H1 (cell line): ENCODE data around the gene KLF13. TPM values are rescaled to one million over a fixed set of nuclear protein-coding genes. Genes with fewer than 3 reads are reported as not detected.

ENCODE experiments used
- CTCF ChIA-PET: fragments of 300-600 bp; sonication (Branson Sonifier 250); formaldehyde crosslinking; loops from one replicate; lab custom pipeline; 2021; ENCODE audit not compliant: partially characterized antibody; lab: Charles Lee
- POLR2A ChIA-PET: fragments of 300-600 bp; sonication (Branson Sonifier 250); formaldehyde crosslinking; loops from one replicate; lab custom pipeline; 2021; ENCODE audit warnings: inconsistent platforms; ENCODE audit not compliant: partially characterized antibody; lab: Charles Lee
- DNase-seq, 2 experiments: peaks; one replicate each; pipeline versions ENCODE4 v3.0.0 to v3.0.0-alpha.2; 2010 to 2022; ENCODE audit warnings: low spot score in 2 of 2, low read depth in 1 of 2, mixed read lengths in 1 of 2
- FAIRE-seq: peaks from 2 replicates; lab custom pipeline; 2011; peaks lifted over from hg19 to GRCh38; lab: Jason Lieb, UNC
- H2AFZ ChIP-seq: 2 replicates; pipeline ENCODE4 v1.8.1; 2012; ENCODE audit warnings: low read length, inconsistent platforms
- H2AK5ac ChIP-seq: 2 replicates; pipeline ENCODE4 v1.6.1; 2013; ENCODE audit warnings: low read depth, low read length
- H2BK120ac ChIP-seq: replicated peaks from 2 replicates; pipeline ENCODE3; 2013; ENCODE audit warnings: low read depth, low read length, inconsistent platforms
- H2BK12ac ChIP-seq: 2 replicates; pipeline ENCODE4 v1.6.1; 2013; ENCODE audit warnings: low read depth, low read length
- H2BK15ac ChIP-seq: 2 replicates; pipeline ENCODE4 v1.6.1; 2013; ENCODE audit warnings: low read length
- H2BK20ac ChIP-seq: 2 replicates; pipeline ENCODE4 v1.6.1; 2013; ENCODE audit warnings: low read length
- H2BK5ac ChIP-seq: 2 replicates; pipeline ENCODE4 v1.6.1; 2013; ENCODE audit warnings: low read depth, low read length
- H3K14ac ChIP-seq: 2 replicates; pipeline ENCODE4 v1.6.1; 2013; ENCODE audit warnings: inconsistent platforms; ENCODE audit not compliant: insufficient read length
- H3K18ac ChIP-seq: 2 replicates; pipeline ENCODE4 v1.6.1; 2013; ENCODE audit warnings: low read length; ENCODE audit errors: extremely low read depth
- H3K23ac ChIP-seq: 2 replicates; pipeline ENCODE4 v1.6.1; 2013; ENCODE audit warnings: inconsistent platforms; ENCODE audit not compliant: insufficient read length
- H3K23me2 ChIP-seq: 2 replicates; pipeline ENCODE4 v1.6.1; 2013; ENCODE audit warnings: low read depth, low read length
- H3K27ac ChIP-seq: 2 replicates; pipeline ENCODE4 v1.6.1; 2011; ENCODE audit warnings: low read depth, low read length, inconsistent platforms
- H3K27me3 ChIP-seq, 4 experiments: replicated peaks in 1 of 4; 1 replicate in 1 of 4; 2 replicates in 3 of 4; pipeline versions ENCODE4 v1.6.1 to v1.8.1; 2011 to 2013; ENCODE audit warnings: low read length in 3 of 4, mild to moderate bottlenecking in 3 of 4, inconsistent platforms in 2 of 4, mixed read lengths in 2 of 4, moderate library complexity in 1 of 4; ENCODE audit not compliant: control insufficient read depth in 3 of 4, insufficient read depth in 3 of 4; ENCODE audit errors: extremely low read depth in 1 of 4
- H3K36me3 ChIP-seq, 4 experiments: 2 replicates each; pipeline versions ENCODE4 v1.6.1 to v1.8.1; 2011 to 2013; ENCODE audit warnings: mild to moderate bottlenecking in 4 of 4, low read length in 3 of 4, moderate library complexity in 2 of 4, control low read depth in 1 of 4, inconsistent platforms in 1 of 4; ENCODE audit not compliant: insufficient read depth in 4 of 4, control insufficient read depth in 2 of 4
- H3K4ac ChIP-seq: replicated peaks from 2 replicates; pipeline ENCODE3; 2013; ENCODE audit warnings: low read length, low read depth, mixed read lengths, inconsistent platforms; ENCODE audit not compliant: insufficient read length
- H3K4me1 ChIP-seq, 4 experiments: replicated peaks in 1 of 4; 1 replicate in 1 of 4; 2 replicates in 3 of 4; pipeline versions ENCODE4 v1.6.1 to v1.8.1; 2011 to 2013; ENCODE audit warnings: low read length in 3 of 4, inconsistent platforms in 2 of 4, mixed read lengths in 1 of 4; ENCODE audit not compliant: insufficient read depth in 4 of 4, control insufficient read depth in 3 of 4
- H3K4me2 ChIP-seq, 2 experiments: 2 replicates each; pipeline versions ENCODE4 v1.6.1 to v1.8.1; 2011 to 2013; ENCODE audit warnings: low read depth in 2 of 2, low read length in 2 of 2, control low read depth in 1 of 2, inconsistent platforms in 1 of 2, mild to moderate bottlenecking in 1 of 2; ENCODE audit not compliant: insufficient read depth in 1 of 2
- H3K4me3 ChIP-seq, 4 experiments: fragments of 200-600, 300-600 bp in 1 of 4; sonication (generic), shearing (Covaris generic), sonication (Bioruptor Twin) in 1 of 4; 2 replicates each; pipeline versions ENCODE4 v1.5.1 to v1.8.1; 2011 to 2016; ENCODE audit warnings: low read length in 4 of 4, low read depth in 3 of 4, control low read depth in 2 of 4, inconsistent platforms in 2 of 4, mild to moderate bottlenecking in 2 of 4, mixed read lengths in 1 of 4, moderate library complexity in 1 of 4; ENCODE audit not compliant: insufficient read depth in 2 of 4; ENCODE audit errors: extremely low read depth in 1 of 4
- H3K56ac ChIP-seq: replicated peaks from 2 replicates; pipeline ENCODE3; 2013; ENCODE audit warnings: low read depth, mild to moderate bottlenecking, mixed read lengths, low read length, inconsistent platforms; ENCODE audit not compliant: insufficient read length
- H3K79me1 ChIP-seq: 2 replicates; pipeline ENCODE4 v1.6.1; 2013; ENCODE audit warnings: low read depth, low read length, control low read depth
- H3K79me2 ChIP-seq, 2 experiments: 2 replicates each; pipeline versions ENCODE4 v1.6.1 to v1.8.1; 2012 to 2013; ENCODE audit warnings: low read length in 2 of 2, mild to moderate bottlenecking in 2 of 2, inconsistent platforms in 1 of 2; ENCODE audit not compliant: insufficient read depth in 2 of 2, control insufficient read depth in 1 of 2
- H3K9ac ChIP-seq, 4 experiments: replicated peaks in 1 of 4; 1 replicate in 1 of 4; 2 replicates in 3 of 4; pipeline versions ENCODE4 v1.6.1 to v1.8.1; 2011 to 2013; ENCODE audit warnings: low read depth in 3 of 4, low read length in 3 of 4, control low read depth in 2 of 4, mild to moderate bottlenecking in 2 of 4, moderate library complexity in 2 of 4, inconsistent platforms in 1 of 4; ENCODE audit errors: extremely low read depth in 1 of 4
- H3K9me3 ChIP-seq, 2 experiments: 2 replicates each; pipeline versions ENCODE4 v1.6.1 to v1.8.1; 2012 to 2013; ENCODE audit warnings: mild to moderate bottlenecking in 2 of 2, moderate library complexity in 2 of 2, control low read depth in 1 of 2, inconsistent platforms in 1 of 2, low read depth in 1 of 2, low read length in 1 of 2, mixed read lengths in 1 of 2; ENCODE audit not compliant: insufficient read depth in 2 of 2
- H4K20me1 ChIP-seq, 2 experiments: replicated peaks in 1 of 2; 2 replicates each; pipeline versions ENCODE3 to v1.8.1; 2011 to 2013; ENCODE audit warnings: inconsistent platforms in 2 of 2, low read length in 2 of 2, mild to moderate bottlenecking in 1 of 2; ENCODE audit not compliant: insufficient read depth in 2 of 2, control insufficient read depth in 1 of 2
- H4K5ac ChIP-seq: 2 replicates; pipeline ENCODE4 v1.6.1; 2013; ENCODE audit warnings: low read length, low read depth, mixed read lengths, inconsistent platforms; ENCODE audit not compliant: insufficient read length
- H4K8ac ChIP-seq: 2 replicates; pipeline ENCODE4 v1.8.0; 2013; ENCODE audit warnings: mild to moderate bottlenecking, moderate library complexity, low read length, inconsistent platforms; ENCODE audit not compliant: insufficient read depth; ENCODE audit errors: extremely low read depth
- H4K91ac ChIP-seq: replicated peaks from 2 replicates; pipeline ENCODE3; 2013; ENCODE audit warnings: low read length, mixed read lengths, inconsistent platforms; ENCODE audit not compliant: insufficient read length
- ASH2L ChIP-seq: fragments of 200-600, 300-600 bp; sonication (generic); IDR thresholded peaks from one replicate; pipeline ENCODE4 v1.7.1; 2017; ENCODE audit warnings: low read length
- BRCA1 ChIP-seq: IDR thresholded peaks from 2 replicates; pipeline ENCODE4 v1.6.1; 2012; ENCODE audit warnings: low read depth, low read length, improper control_type of control experiment
- RAD21 ChIP-seq, 2 experiments: IDR thresholded peaks in 1 of 2; conservative IDR thresholded peaks in 1 of 2; 2 replicates each; pipeline ENCODE4 v1.6.1; 2011; ENCODE audit warnings: low read depth in 2 of 2, low read length in 2 of 2, improper control_type of control experiment in 1 of 2, inconsistent platforms in 1 of 2, mild to moderate bottlenecking in 1 of 2, moderate library complexity in 1 of 2
- SP2 ChIP-seq: IDR thresholded peaks from 2 replicates; pipeline ENCODE4 v1.6.1; 2012; ENCODE audit warnings: mild to moderate bottlenecking, low read length, inconsistent platforms
- YY1 ChIP-seq: IDR thresholded peaks from 2 replicates; pipeline ENCODE4 v1.6.1; 2011; ENCODE audit warnings: low read depth, mild to moderate bottlenecking, low read length
- WGBS, 2 experiments: shearing (Covaris generic) in 1 of 2; methylation state at CpG; one replicate each; pipeline versions ENCODE4 v1.1.6 to v1.1.7; 2013 to 2015; ENCODE audit warnings: low lambda C conversion rate in 2 of 2, mixed read lengths in 2 of 2, inconsistent platforms in 1 of 2, low coverage in 1 of 2, missing lambda C conversion rate in 1 of 2; ENCODE audit not compliant: insufficient replicate concordance in 2 of 2, insufficient coverage in 1 of 2, insufficient read length in 1 of 2; ENCODE audit errors: extremely low coverage in 1 of 2, missing lambda C conversion rate in 1 of 2; 5-methylcytosine and 5-hydroxymethylcytosine counted together
- polyA plus RNA-seq, 7 experiments: library from polyadenylated mRNA; depleted of rRNA in 3 of 7; stranded (reverse) in 5 of 7; unstranded in 2 of 7; fragments of >200 nt in 5 of 7; fragments of 200-250 nt in 2 of 7; gene quantifications; 1 replicate in 5 of 7; 2 replicates in 1 of 7; 4 replicates in 1 of 7; pipeline versions ENCODE4 v1.2.1 to v1.2.3, GENCODE V29; 2011 to 2013; ENCODE audit warnings: missing spikeins in 2 of 7, mixed read lengths in 2 of 7
- total RNA-seq: library from RNA; stranded (reverse); fragmentation: NEBNext Ultra II Directional; extraction: Animal tissue kit (Norgen Biotek cat#: 25700); gene quantifications from 2 replicates; pipeline ENCODE4 v1.2.1, GENCODE V29; 2021

The KLF13 gene
- total and polyA plus RNA-seq, 2 of the 8 experiments (the other 6 are each of a cell fraction or from before 2014, with no cell fraction given): 18.3 to 33.4 TPM

GRCh38 chr15:31366169-31366734 is 39.6 kb downstream of the KLF13 start:
- ChIA-PET CTCF (interaction anchor here (0.6 to 4.1 kb wide), 31 partner anchors 9 to 152 kb away, joined by 3 to 31 read pairs (median 4); no protein-coding TSS in a partner anchor), POLR2A (interaction anchor here (0.6 to 1.9 kb wide), 8 partner anchors 18 to 397 kb away, joined by 3 to 6 read pairs (median 3); partner anchors contain the start of gene KLF13)
- DNase-seq: no peak
- Histone ChIP-seq H2BK120ac (no peak overlapping the region), H2BK12ac (no peak overlapping the region), H3K79me1 (peaks cover 22% of the 10 kb centered on the region), H3K23ac (no peak overlapping the region), H2AFZ (no peak overlapping the region), H4K91ac (no peak overlapping the region), H2BK15ac (no peak overlapping the region), H3K27me3 (no peaks in the 10 kb centered on the region), H3K27ac (no peak overlapping the region), H3K4me2 (peak overlapping the region; percentile 33 to 52), H3K56ac (no peak overlapping the region), H2AK5ac (no peak overlapping the region), H3K79me2 (peaks cover 0 to 55% of the 10 kb centered on the region in 2 experiments; a peak in 2 of 4 replicates), H3K4me3 (peak overlapping the region in 1 of 4 experiments; percentile 25; a peak in 2 of 8 replicates), H3K9me3 (no peaks in the 10 kb centered on the region), H4K20me1 (peaks cover 3 to 14% of the 10 kb centered on the region in 2 experiments), H3K36me3 (no peaks in the 10 kb centered on the region), H4K8ac (no peak overlapping the region; the same call in 1 of the 2 replicates), H2BK5ac (peak overlapping the region; percentile 37; the same call in 1 of the 2 replicates), H3K18ac (0 out of 2 replicates have a peak overlapping the region, but pooled peaks have one; percentile 27), H2BK20ac (no peak overlapping the region), H3K4ac (no peak overlapping the region), H3K4me1 (peaks cover 6 to 51% (median 42%) of the 10 kb centered on the region in 4 experiments), H3K14ac (no peak overlapping the region), H3K9ac (no peak overlapping the region), H3K23me2 (no peaks in the 10 kb centered on the region), H4K5ac (no peak overlapping the region)
- FAIRE-seq: no peak
- 39% methylated on average over 5 of the region's 7 CpGs; no CpG with 5 or more reads in 1 of the 2 experiments for WGBS, 2 experiments
- no peak for TF ChIP-seq SP2
- no peak for TF ChIP-seq ASH2L
- peak in 1 of 2 experiments; percentile 6; a peak in 2 of 4 replicates for TF ChIP-seq RAD21 (IDR thresholded peaks at IDR 0.05 in 1 of 2, conservative IDR thresholded peaks at IDR 0.05 in 1 of 2; ENCODE audit: low read depth in 2 of 2, low read length in 2 of 2)
- no peak for TF ChIP-seq BRCA1
- TF ChIP-seq YY1: no peak
